GM12864 (cell line): ENCODE data around the gene COBL.

Source experiments
- DNase-seq: peaks from one replicate; pipeline ENCODE4 v3.0.0-alpha.2; 2011; ENCODE audit warnings: low read depth
- H3K4me3 ChIP-seq: 2 replicates; pipeline ENCODE4 v1.5.1; 2011; ENCODE audit warnings: mild to moderate bottlenecking, low read depth, low read length, control low read depth
- CTCF ChIP-seq: IDR thresholded peaks from 2 replicates; pipeline ENCODE4 v1.5.1; 2011; ENCODE audit warnings: low read depth, mild to moderate bottlenecking, moderate library complexity, low read length, control low read depth, inconsistent platforms; ENCODE audit errors: missing control alignments

Gene COBL

DNA sequence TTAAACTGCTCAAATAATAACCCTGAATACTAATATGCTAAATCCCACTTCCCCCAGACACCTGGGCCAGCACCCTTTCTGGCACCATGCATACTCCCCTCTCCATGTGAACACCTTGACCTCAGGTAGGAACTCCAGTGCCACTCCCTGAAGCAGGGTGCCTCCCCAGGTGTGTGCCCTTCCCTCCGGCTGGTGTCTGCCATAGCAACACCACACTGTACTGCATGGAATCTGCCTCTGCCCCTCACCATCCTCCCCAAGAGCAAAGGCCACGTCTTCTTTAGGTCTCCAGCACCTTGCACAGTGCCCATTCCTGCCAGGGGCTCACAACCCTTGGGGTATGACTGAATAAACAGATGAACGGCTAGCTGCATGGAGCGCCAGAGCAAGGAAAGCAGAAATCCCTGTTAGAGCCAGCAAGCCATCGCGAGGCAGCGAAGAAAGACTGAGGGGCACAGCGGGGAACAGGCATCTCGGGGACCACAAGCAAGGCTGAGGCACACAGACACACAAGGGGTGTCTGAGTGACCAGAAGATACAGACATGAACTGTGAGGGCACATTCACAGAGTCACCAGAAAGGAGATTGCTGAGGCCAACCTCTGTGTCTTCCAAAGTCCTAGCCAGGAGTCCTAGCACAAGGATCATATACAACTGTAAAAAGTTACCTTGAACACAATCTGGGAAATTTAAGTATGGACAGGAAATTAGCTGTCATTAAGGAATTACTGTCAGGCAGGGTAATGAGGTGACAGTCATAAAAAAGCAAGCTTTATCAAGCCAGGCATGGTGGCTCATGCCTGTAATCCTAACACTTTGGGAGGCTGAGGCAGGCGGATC is 25.7 kb downstream of the COBL start:
- no peak for TF ChIP-seq CTCF
- H3K4me3 ChIP-seq: no peak overlapping the region
- DNase-seq: no peak

DNA sequence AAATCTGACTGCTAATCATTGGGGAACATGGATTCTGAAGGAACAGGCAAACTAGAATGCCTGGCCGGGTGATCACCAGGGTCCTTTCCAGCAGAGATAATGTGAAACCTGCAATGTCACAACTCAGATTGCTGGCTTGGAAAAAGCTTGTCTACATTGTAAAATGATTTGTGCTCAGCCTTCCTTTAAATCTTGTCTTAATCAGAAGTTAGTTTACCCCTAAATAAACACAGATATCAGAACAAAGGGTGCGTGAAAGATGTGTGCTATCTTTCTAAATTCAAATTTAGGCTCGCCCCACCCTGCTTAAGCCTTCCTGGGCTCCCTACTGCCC is 26.3 kb downstream of the COBL start:
- no peak for TF ChIP-seq CTCF
- H3K4me3 ChIP-seq: no peak overlapping the region
- no peak for DNase-seq

DNA sequence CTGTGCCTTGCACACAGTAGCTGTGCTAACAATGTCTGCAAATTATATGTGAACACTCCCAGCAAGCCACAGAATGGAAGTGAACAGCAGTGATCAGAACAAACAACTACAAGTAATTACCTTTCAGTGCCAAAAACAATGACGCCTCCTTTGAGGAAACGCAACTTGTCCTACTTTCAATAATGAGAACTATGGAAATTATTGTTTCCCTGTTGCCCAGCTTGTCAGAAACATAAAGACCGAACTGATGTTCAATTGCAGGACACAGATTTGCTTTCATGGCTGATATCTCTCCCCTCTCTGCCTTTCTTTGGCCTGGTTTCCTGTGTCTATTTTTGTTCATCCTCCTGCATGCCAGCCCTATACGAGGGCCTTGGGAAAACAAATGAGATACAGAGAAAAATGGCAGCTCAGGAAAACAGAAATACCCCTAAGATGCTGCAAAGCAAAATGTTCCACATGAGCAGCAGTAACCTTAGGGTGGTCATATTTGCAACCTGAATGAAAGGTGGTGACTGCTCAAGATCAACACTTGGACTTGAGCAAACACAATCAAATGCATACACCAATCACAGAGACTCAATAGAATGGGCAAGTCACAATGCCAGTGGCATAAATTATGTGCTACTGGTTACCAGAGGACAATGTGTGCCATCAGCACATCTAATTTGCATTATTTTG is 26.8 kb downstream of the COBL start:
- no peak for TF ChIP-seq CTCF
- no peak for DNase-seq

GRCh38 chr7:51288896-51289622 is 27.6 kb downstream of the COBL start:
- no peak for TF ChIP-seq CTCF
- no peak for DNase-seq
- no peak overlapping the region for H3K4me3 ChIP-seq

More for the DNA sequence above, 26.8 kb downstream of the COBL start:
- no peak overlapping the region for H3K4me3 ChIP-seq

DNA sequence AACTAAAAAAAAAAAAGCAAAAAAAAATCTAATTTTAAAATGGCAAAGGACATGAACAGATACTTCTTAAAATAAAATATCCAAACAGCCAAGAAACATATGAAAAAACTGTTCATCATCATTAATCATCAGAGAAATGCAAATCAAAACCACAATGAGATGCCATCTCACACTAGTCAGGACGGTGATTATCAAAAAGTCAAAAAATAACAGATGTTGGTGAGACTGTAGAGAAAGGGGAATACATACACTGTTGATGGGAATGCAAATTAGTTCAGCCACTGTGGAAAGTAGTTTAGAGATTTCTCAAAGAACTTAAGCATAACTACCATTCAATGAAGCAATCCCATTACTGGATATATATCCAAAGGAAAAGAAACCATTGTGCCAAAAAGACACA is 30.2 kb downstream of the COBL start:
- no peak for TF ChIP-seq CTCF
- DNase-seq: no peak
- no peak overlapping the region for H3K4me3 ChIP-seq

DNA sequence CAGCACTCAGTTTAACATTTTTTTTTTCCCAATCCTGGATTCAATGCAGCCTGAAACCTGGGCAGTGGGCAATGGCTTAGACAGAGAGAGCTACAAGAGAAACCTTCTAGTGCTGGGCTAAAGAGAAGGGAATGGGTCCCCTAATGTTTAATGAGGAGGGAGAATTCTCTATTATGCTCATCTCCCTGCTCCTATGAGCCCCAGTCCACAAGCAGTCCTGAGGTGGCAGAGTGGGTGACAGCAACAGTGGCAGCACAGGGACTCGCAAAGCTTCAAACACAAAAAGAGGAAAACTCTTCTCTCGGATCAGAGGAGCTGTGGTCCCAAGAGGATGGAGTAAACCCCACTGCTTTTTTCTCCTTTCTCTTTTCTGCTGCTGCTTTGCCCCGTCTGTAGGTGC is 36.5 kb downstream of the COBL start:
- no peak for TF ChIP-seq CTCF
- no peak overlapping the region for H3K4me3 ChIP-seq
- no peak for DNase-seq
